Astrocyte (in vitro differentiated cells and primary cell): ENCODE data around the gene DCHS1. TPM values are rescaled to one million over a fixed set of nuclear protein-coding genes. Genes with fewer than 3 reads are reported as not detected.
A peak's percentile ranks its signal among the peaks of the same experiment; 100 is the strongest.

Experiments used
- DNase-seq: peaks from one replicate; pipeline ENCODE4 v3.0.0-alpha.2; 2010; ENCODE audit warnings: low read depth
- FAIRE-seq: peaks from 2 replicates; lab custom pipeline; 2011; peaks lifted over from hg19 to GRCh38; lab: Jason Lieb, UNC
- H2AFZ ChIP-seq: 2 replicates; pipeline ENCODE4 v1.6.0; 2012; ENCODE audit warnings: low read depth, low read length, inconsistent platforms
- H3K27ac ChIP-seq: 2 replicates; pipeline ENCODE4 v1.5.1; 2011; ENCODE audit warnings: low read depth, low read length, inconsistent platforms
- H3K27me3 ChIP-seq: 2 replicates; pipeline ENCODE4 v1.6.0; 2011; ENCODE audit warnings: low read length, inconsistent platforms; ENCODE audit not compliant: insufficient read depth
- H3K36me3 ChIP-seq: 2 replicates; pipeline ENCODE4 v1.5.1; 2011; ENCODE audit warnings: low read length, inconsistent platforms; ENCODE audit not compliant: insufficient read depth
- H3K4me1 ChIP-seq: 2 replicates; pipeline ENCODE4 v1.5.1; 2011; ENCODE audit warnings: low read length, inconsistent platforms; ENCODE audit not compliant: insufficient read depth
- H3K4me2 ChIP-seq: 2 replicates; pipeline ENCODE4 v1.6.0; 2012; ENCODE audit warnings: low read length, inconsistent platforms
- H3K4me3 ChIP-seq: 2 replicates; pipeline ENCODE4 v1.5.1; 2011; ENCODE audit warnings: low read depth, mild to moderate bottlenecking, low read length, inconsistent platforms; ENCODE audit not compliant: insufficient read depth
- H3K79me2 ChIP-seq: 2 replicates; pipeline ENCODE4 v1.6.0; 2012; ENCODE audit warnings: mild to moderate bottlenecking, low read length, inconsistent platforms; ENCODE audit not compliant: insufficient read depth
- H3K9ac ChIP-seq: 2 replicates; pipeline ENCODE4 v1.6.0; 2012; ENCODE audit warnings: mild to moderate bottlenecking, low read length, inconsistent platforms
- H3K9me3 ChIP-seq: 2 replicates; pipeline ENCODE4 v1.5.1; 2012; ENCODE audit warnings: low read depth, mild to moderate bottlenecking, low read length, inconsistent platforms; ENCODE audit not compliant: insufficient read depth
- H4K20me1 ChIP-seq: 2 replicates; pipeline ENCODE4 v1.6.0; 2012; ENCODE audit warnings: low read length, inconsistent platforms; ENCODE audit not compliant: insufficient read depth
- H3K27ac Mint-ChIP-seq: one replicate; pipeline ENCODE4 v1.8.0; 2021; ENCODE audit warnings: mild to moderate bottlenecking, mixed read lengths; ENCODE audit not compliant: unreplicated experiment
- H3K27me3 Mint-ChIP-seq: one replicate; pipeline ENCODE4 v1.8.0; 2021; ENCODE audit warnings: low read depth, mixed read lengths; ENCODE audit not compliant: unreplicated experiment
- H3K36me3 Mint-ChIP-seq: one replicate; pipeline ENCODE4 v1.8.0; 2021; ENCODE audit warnings: low read depth, mixed read lengths; ENCODE audit not compliant: unreplicated experiment
- H3K4me1 Mint-ChIP-seq: one replicate; pipeline ENCODE4 v1.8.0; 2021; ENCODE audit warnings: low read depth, mixed read lengths; ENCODE audit not compliant: unreplicated experiment
- H3K4me3 Mint-ChIP-seq: one replicate; pipeline ENCODE4 v1.8.0; 2021; ENCODE audit warnings: mild to moderate bottlenecking, moderate library complexity, mixed read lengths; ENCODE audit not compliant: unreplicated experiment
- H3K9me3 Mint-ChIP-seq: one replicate; pipeline ENCODE4 v1.8.0; 2021; ENCODE audit warnings: mild to moderate bottlenecking, mixed read lengths; ENCODE audit not compliant: unreplicated experiment
- EZH2 ChIP-seq: IDR thresholded peaks from 2 replicates; pipeline ENCODE4 v1.6.1; 2012; ENCODE audit warnings: mild to moderate bottlenecking, low read length, inconsistent platforms; ENCODE audit not compliant: insufficient read depth
- total RNA-seq: library from RNA; stranded (reverse); gene quantifications from 2 replicates; pipeline ENCODE4 v1.2.1, GENCODE V29; 2021
- TF ChIP-seq, protein P1 (sequence below): IDR thresholded peaks from 2 replicates; pipeline ENCODE4 v1.5.1; 2011; ENCODE audit warnings: low read depth, mild to moderate bottlenecking, inconsistent platforms, low read length, moderate library complexity; ENCODE audit not compliant: insufficient read depth

DCHS1 gene
- total RNA-seq, 1 donor from 2014 or later = 8.4 TPM

GRCh38 chr11:6578134-6578533 lies 77.5 kb downstream of the DCHS1 start:
- peaks cover 12% of the 10 kb centered on the region for H3K4me1 Mint-ChIP-seq
- peaks cover 6% of the 10 kb centered on the region for H3K9me3 Mint-ChIP-seq
- no peak overlapping the region for H3K9ac ChIP-seq
- H3K9me3 ChIP-seq = no peaks in the 10 kb centered on the region
- no peak for FAIRE-seq
- no peaks in the 10 kb centered on the region for H3K36me3 ChIP-seq
- peaks cover 9% of the 10 kb centered on the region for H3K79me2 ChIP-seq
- no peaks in the 10 kb centered on the region for H3K27me3 Mint-ChIP-seq
- no peaks in the 10 kb centered on the region for H3K27me3 ChIP-seq
- DNase-seq = no peak
- H4K20me1 ChIP-seq = peaks cover 3% of the 10 kb centered on the region
- no peak overlapping the region for H3K27ac ChIP-seq
- H2AFZ ChIP-seq = no peak overlapping the region
- no peak overlapping the region for H3K4me2 ChIP-seq
- no peak overlapping the region for H3K4me3 ChIP-seq
- no peak overlapping the region for H3K27ac Mint-ChIP-seq
- H3K4me3 Mint-ChIP-seq = no peak overlapping the region
- H3K36me3 Mint-ChIP-seq = peaks cover 12% of the 10 kb centered on the region
- TF ChIP-seq EZH2 = no peak
- TF ChIP-seq, protein P1, sequence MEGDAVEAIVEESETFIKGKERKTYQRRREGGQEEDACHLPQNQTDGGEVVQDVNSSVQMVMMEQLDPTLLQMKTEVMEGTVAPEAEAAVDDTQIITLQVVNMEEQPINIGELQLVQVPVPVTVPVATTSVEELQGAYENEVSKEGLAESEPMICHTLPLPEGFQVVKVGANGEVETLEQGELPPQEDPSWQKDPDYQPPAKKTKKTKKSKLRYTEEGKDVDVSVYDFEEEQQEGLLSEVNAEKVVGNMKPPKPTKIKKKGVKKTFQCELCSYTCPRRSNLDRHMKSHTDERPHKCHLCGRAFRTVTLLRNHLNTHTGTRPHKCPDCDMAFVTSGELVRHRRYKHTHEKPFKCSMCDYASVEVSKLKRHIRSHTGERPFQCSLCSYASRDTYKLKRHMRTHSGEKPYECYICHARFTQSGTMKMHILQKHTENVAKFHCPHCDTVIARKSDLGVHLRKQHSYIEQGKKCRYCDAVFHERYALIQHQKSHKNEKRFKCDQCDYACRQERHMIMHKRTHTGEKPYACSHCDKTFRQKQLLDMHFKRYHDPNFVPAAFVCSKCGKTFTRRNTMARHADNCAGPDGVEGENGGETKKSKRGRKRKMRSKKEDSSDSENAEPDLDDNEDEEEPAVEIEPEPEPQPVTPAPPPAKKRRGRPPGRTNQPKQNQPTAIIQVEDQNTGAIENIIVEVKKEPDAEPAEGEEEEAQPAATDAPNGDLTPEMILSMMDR = no peak
- peaks cover 8% of the 10 kb centered on the region for H3K4me1 ChIP-seq

GRCh38 chr11:6576471-6577373 lies 78.9 kb downstream of the DCHS1 start:
- Histone ChIP-seq H3K79me2 (no peaks in the 10 kb centered on the region), H4K20me1 (peaks cover 6% of the 10 kb centered on the region), H3K9ac (no peak overlapping the region), H3K9me3 (no peaks in the 10 kb centered on the region), H2AFZ (no peak overlapping the region), H3K4me2 (peak overlapping the region; percentile 25), H3K27ac (no peak overlapping the region), H3K36me3 (no peaks in the 10 kb centered on the region), H3K27me3 (no peaks in the 10 kb centered on the region), H3K4me1 (peaks cover 13% of the 10 kb centered on the region), H3K4me3 (no peak overlapping the region)
- Mint-ChIP-seq H3K4me1 (peaks cover 19% of the 10 kb centered on the region), H3K27ac (no peak overlapping the region), H3K4me3 (no peak overlapping the region), H3K9me3 (peaks cover 4% of the 10 kb centered on the region), H3K36me3 (peaks cover 13% of the 10 kb centered on the region), H3K27me3 (no peaks in the 10 kb centered on the region)
- peak; percentile 75 for DNase-seq
- TF ChIP-seq, protein P1 = no peak
- TF ChIP-seq EZH2 = no peak
- FAIRE-seq = no peak
